Left ventricle myocardium inferior (tissue), 1 donor: Measurements from ENCODE around the gene TANC2. TPM values are rescaled to one million over a fixed set of nuclear protein-coding genes. Genes with fewer than 3 reads are reported as not detected.

Source experiments
- DNase-seq: peaks from one replicate; pipeline ENCODE4 v3.0.0-alpha.2; 2020
- H3K27ac ChIP-seq: fragments of 200-600 bp; replicated peaks from 2 replicates; pipeline ENCODE4 v1.8.0; 2021
- H3K27me3 ChIP-seq: fragments of 200-600 bp; 2 replicates; pipeline ENCODE4 v1.8.0; 2021; ENCODE audit warnings: low read depth
- H3K36me3 ChIP-seq: fragments of 200-600 bp; 2 replicates; pipeline ENCODE4 v1.8.0; 2021
- H3K4me1 ChIP-seq: fragments of 200-600 bp; 2 replicates; pipeline ENCODE4 v1.8.0; 2021
- H3K4me3 ChIP-seq: fragments of 200-600 bp; 2 replicates; pipeline ENCODE4 v1.8.0; 2021; ENCODE audit warnings: mild to moderate bottlenecking, moderate library complexity
- H3K9me3 ChIP-seq: fragments of 200-600 bp; replicated peaks from 2 replicates; pipeline ENCODE4 v1.8.0; 2021
- intact Hi-C: fragments of 100-400 bp; cut with micrococcal nuclease; formaldehyde crosslinking; loops from one replicate; pipeline ENCODE4 v1.11.0; 2022
- total RNA-seq: library from RNA; stranded (reverse); fragmentation: NEBNext Ultra II Directional; extraction: Animal tissue kit (Norgen Biotek cat#: 25700); gene quantifications from one replicate; pipeline ENCODE4 v1.2.1, GENCODE V29; 2021
- TF ChIP-seq, protein P1 (sequence below): fragments of 200-600 bp; IDR thresholded peaks from 2 replicates; pipeline ENCODE4 v1.8.0; 2021; ENCODE audit warnings: antibody characterized with exemption, mild to moderate bottlenecking, borderline replicate concordance
- donor health status: DM: no; HTN: yes; CAD: no; lungs with severe emphysema.

The TANC2 gene
- total RNA-seq, 1 donor from 2014 or later, result 9.0 TPM

DNA sequence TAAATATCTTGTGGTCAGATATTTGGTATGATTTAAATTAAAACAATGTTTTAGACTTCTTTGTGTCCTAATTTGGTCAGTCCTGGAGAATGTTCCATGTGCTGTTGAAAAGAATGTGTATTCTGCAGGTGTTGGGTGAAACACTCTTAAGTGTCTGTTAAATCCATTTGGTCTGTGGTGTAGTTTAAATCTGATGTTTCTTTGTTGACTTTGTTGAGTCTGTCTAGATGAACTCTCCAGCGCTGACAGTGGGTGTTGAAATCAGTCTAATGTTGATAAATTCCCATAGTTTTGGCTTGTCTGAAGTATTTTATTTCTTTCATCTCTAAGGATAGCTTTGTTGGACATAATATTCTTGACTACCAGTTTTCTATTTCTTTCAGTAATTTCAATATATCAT is 18.8 kb downstream of the TANC2 start:
- TF ChIP-seq, protein P1, sequence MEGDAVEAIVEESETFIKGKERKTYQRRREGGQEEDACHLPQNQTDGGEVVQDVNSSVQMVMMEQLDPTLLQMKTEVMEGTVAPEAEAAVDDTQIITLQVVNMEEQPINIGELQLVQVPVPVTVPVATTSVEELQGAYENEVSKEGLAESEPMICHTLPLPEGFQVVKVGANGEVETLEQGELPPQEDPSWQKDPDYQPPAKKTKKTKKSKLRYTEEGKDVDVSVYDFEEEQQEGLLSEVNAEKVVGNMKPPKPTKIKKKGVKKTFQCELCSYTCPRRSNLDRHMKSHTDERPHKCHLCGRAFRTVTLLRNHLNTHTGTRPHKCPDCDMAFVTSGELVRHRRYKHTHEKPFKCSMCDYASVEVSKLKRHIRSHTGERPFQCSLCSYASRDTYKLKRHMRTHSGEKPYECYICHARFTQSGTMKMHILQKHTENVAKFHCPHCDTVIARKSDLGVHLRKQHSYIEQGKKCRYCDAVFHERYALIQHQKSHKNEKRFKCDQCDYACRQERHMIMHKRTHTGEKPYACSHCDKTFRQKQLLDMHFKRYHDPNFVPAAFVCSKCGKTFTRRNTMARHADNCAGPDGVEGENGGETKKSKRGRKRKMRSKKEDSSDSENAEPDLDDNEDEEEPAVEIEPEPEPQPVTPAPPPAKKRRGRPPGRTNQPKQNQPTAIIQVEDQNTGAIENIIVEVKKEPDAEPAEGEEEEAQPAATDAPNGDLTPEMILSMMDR, result no peak
- intact Hi-C loops, result no loop called here
- H3K36me3 ChIP-seq, result no peaks in the 10 kb centered on the region
- H3K9me3 ChIP-seq, result peaks cover 41% of the 10 kb centered on the region
- H3K27me3 ChIP-seq, result no peaks in the 10 kb centered on the region
- DNase-seq, result no peak
- H3K4me3 ChIP-seq, result no peak overlapping the region
- H3K4me1 ChIP-seq, result no peaks in the 10 kb centered on the region
- H3K27ac ChIP-seq, result no peak overlapping the region

DNA sequence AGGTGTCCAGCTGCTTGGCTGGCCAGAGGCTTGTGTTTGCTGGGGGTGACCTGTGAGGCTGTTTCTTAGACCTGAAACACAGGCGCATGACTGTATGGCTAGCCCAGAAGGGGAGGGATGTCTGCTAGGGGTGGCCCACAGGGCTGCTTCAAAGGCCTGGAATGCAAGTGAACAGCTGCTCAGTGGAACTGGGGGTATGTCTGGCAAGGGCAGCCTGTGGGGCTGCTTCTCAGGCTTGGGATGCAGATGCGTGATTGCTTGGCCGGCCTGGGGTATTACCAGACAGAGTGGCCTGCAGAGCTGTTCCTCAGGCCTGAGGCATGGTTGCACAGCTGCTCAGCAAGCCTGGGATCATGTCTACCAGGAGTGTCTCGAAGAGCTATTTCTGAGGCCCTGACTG is 20.5 kb downstream of the TANC2 start:
- no peak overlapping the region for H3K27ac ChIP-seq
- intact Hi-C loops, result no loop called here
- H3K27me3 ChIP-seq, result no peaks in the 10 kb centered on the region
- H3K9me3 ChIP-seq, result peaks cover 41% of the 10 kb centered on the region
- no peak for DNase-seq
- H3K4me3 ChIP-seq, result no peak overlapping the region
- H3K4me1 ChIP-seq, result no peaks in the 10 kb centered on the region
- TF ChIP-seq, protein P1, result no peak
- no peaks in the 10 kb centered on the region for H3K36me3 ChIP-seq

DNA sequence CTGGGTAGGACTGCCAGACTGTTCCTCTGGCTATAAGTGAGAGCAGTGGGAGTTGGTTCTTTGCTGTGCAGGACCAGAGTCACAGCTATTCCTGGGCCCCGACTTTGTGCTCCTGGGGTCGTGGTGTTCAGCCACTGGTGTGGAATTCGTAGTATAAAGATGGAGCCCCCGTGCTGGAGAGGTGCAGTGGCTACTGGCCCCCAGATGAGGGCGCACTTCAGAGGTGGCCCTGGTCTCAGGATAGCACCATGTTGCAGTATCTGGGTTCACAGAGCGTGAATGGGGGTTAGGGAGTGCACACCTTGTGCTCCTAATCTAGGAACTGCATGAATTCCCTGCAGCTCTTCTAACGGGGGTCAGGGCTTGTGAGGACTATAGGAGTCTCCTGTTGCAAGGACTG is 21.1 kb downstream of the TANC2 start:
- peaks cover 40% of the 10 kb centered on the region for H3K9me3 ChIP-seq
- no peak for DNase-seq
- no peak overlapping the region for H3K27ac ChIP-seq
- H3K4me1 ChIP-seq, result no peaks in the 10 kb centered on the region
- intact Hi-C loops, result no loop called here
- no peaks in the 10 kb centered on the region for H3K27me3 ChIP-seq
- H3K4me3 ChIP-seq, result no peak overlapping the region
- TF ChIP-seq, protein P1, result no peak
- no peaks in the 10 kb centered on the region for H3K36me3 ChIP-seq

DNA sequence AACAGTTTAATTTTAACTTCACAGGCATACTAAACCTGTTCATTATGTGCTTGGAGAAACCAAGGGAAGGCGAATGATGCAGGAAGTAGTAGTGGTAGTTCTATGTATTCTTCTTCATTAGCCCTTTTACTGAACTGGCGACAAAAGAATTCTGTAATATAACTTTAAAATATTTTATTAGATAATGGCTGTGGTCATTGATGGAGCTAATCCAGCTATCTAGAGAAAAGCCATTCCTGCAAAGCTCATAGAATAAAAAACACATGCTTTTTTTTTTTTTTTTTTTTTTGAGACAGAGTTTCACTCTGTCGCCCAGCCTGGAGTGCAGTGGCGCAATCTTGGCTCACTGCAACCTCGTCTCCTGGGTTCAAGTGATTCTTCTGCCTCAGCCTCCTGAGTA is 23.5 kb downstream of the TANC2 start:
- no peak overlapping the region for H3K27ac ChIP-seq
- H3K4me3 ChIP-seq, result no peak overlapping the region
- intact Hi-C loops, result no loop called here
- H3K27me3 ChIP-seq, result no peaks in the 10 kb centered on the region
- TF ChIP-seq, protein P1, result no peak
- H3K4me1 ChIP-seq, result peaks cover under 1% of the 10 kb centered on the region
- DNase-seq, result no peak
- no peaks in the 10 kb centered on the region for H3K36me3 ChIP-seq
- peaks cover 16% of the 10 kb centered on the region for H3K9me3 ChIP-seq

DNA sequence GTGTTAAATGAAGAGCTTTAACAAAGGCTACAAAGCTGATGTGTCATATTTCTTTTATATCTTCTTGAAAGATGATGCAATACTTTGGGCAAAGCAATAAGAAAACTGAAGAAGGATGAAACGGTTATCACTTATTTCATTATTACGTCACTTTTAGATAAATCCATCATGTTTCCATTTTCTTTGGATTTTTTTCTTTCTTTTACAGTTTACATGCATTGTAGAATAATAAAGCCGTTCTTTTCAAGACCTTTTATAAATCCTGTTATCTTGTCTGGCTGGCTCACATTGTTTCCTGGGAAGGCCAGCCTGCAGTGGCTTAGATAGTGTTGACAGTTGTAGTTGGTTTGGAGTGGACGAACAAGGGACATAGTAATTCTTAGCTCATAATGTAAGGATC is 28.9 kb downstream of the TANC2 start:
- peaks cover 15% of the 10 kb centered on the region for H3K4me1 ChIP-seq
- no peaks in the 10 kb centered on the region for H3K9me3 ChIP-seq
- H3K27ac ChIP-seq, result no peak overlapping the region
- no peaks in the 10 kb centered on the region for H3K27me3 ChIP-seq
- H3K36me3 ChIP-seq, result no peaks in the 10 kb centered on the region
- TF ChIP-seq, protein P1, result no peak
- no peak for DNase-seq
- intact Hi-C loops, result loop anchor here (10.0 kb wide), 1 partner anchor 410 kb away; no protein-coding TSS in a partner anchor
- H3K4me3 ChIP-seq, result no peak overlapping the region
